ENCODE measurements around the gene HBZ. TPM values are rescaled to one million over a fixed set of nuclear protein-coding genes. Genes with fewer than 3 reads are reported as not detected.
"Not testable (repeated sequence)": the region's sequence is repeated elsewhere in the genome, so short reads cannot be mapped to it uniquely, and the experiment has no call there.

Gene HBZ
- total RNA-seq, 1 experiment from 2014 or later, result not detected

DNA sequence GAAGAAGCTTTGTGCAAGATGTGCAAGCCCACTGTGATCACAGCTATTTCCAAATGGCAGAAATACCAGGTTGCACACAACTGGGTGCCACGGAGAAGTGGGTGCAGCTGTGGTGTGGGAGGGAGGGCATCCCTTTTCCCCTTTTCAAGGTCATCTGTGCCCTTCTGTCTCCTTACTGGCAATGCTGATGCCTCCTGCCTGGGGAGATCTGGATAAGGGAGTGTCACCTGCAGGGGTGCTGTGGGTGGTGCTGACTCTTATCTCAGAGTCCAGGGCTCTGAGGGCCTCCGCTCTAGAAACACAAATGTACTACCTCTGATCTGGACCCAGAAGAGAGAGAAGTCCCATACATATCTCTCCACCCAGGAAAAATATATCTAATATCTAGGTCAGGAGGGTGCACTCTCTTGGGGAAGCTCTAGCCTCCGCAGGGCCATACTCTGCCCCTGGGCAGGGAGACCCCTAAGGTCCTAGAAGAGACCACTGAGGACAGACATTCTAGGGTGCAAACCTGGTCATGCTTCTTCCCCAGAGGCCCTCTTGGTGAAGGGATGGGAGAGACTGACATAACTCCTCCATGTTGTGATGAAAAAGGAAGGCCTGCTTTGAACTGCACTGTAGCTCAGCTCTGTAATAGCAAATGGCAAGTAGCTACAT is 32.5 kb upstream of the HBZ start:
- Histone ChIP-seq H3K9me3 (ENCODE audit: low read length) (no peaks in the 10 kb centered on the region), H3K4me2 (ENCODE audit: low read length) (no peak overlapping the region), H3K4me1 (ENCODE audit: insufficient read depth, low read length) (no peaks in the 10 kb centered on the region), H2AFZ (ENCODE audit: low read length) (no peak overlapping the region), H3K4me3 (ENCODE audit: low read length) (no peak overlapping the region), H4K20me1 (ENCODE audit: low read length) (no peaks in the 10 kb centered on the region), H3K9ac (ENCODE audit: low read length) (no peak overlapping the region), H3K27me3 (ENCODE audit: low read length) (no peaks in the 10 kb centered on the region), H3K9me2 (replicated peaks; ENCODE audit: low read length) (no peaks in the 10 kb centered on the region), H3K27ac (ENCODE audit: low read length) (no peak overlapping the region), H3K36me3 (ENCODE audit: low read depth, low read length) (0 out of 2 replicates have a peak, but pooled peaks cover 3% of the 10 kb centered on the region), H3F3A (ENCODE audit: low read length, unreplicated experiment) (no peaks in the 10 kb centered on the region), H3K79me2 (ENCODE audit: low read length) (no peaks in the 10 kb centered on the region)
- ATAC-seq (no peak), DNase-seq (no peak)
- TF ChIP-seq, protein P1, sequence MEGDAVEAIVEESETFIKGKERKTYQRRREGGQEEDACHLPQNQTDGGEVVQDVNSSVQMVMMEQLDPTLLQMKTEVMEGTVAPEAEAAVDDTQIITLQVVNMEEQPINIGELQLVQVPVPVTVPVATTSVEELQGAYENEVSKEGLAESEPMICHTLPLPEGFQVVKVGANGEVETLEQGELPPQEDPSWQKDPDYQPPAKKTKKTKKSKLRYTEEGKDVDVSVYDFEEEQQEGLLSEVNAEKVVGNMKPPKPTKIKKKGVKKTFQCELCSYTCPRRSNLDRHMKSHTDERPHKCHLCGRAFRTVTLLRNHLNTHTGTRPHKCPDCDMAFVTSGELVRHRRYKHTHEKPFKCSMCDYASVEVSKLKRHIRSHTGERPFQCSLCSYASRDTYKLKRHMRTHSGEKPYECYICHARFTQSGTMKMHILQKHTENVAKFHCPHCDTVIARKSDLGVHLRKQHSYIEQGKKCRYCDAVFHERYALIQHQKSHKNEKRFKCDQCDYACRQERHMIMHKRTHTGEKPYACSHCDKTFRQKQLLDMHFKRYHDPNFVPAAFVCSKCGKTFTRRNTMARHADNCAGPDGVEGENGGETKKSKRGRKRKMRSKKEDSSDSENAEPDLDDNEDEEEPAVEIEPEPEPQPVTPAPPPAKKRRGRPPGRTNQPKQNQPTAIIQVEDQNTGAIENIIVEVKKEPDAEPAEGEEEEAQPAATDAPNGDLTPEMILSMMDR (conservative IDR thresholded peaks at IDR 0.05; ENCODE audit: low read depth, low read length), result no peak
- no peak for TF ChIP-seq EZH2phosphoT487 (IDR thresholded peaks at IDR 0.05; ENCODE audit: borderline replicate concordance, low read length)
- TF ChIP-seq EZH2 (IDR thresholded peaks at IDR 0.05; ENCODE audit: low read length, unreplicated experiment), result no peak
- POLR2A ChIA-PET (ENCODE audit: unreplicated experiment), result no interaction called here
- intact Hi-C loops (cut with micrococcal nuclease), result no loop called here
- CTCF ChIA-PET, result no interaction called here
- no TSS peak for BruUV-seq (replicated peaks)

DNA sequence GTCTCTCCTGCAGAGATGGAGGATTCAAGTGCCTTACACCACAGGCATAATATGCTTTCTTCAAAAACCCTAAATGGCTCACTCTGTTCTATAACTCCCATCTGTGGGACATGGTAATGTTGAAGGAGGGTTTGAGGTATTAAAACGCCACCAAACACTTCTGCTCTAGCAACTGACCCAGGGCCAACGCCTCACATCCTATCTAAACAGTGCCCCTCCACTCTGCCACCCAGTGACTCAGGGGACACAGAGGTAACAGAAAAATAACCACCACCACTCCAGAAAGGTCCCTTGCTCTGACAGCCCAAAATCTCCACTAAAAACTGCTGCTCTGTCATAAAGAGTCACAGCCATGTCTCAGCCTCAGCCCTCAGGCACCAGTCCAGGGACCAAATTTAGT is 31.7 kb upstream of the HBZ start:
- Histone ChIP-seq H3K9me2 (replicated peaks; ENCODE audit: low read length) (no peaks in the 10 kb centered on the region), H3K4me3 (ENCODE audit: low read length) (no peak overlapping the region), H4K20me1 (ENCODE audit: low read length) (no peaks in the 10 kb centered on the region), H3K4me2 (ENCODE audit: low read length) (no peak overlapping the region), H3K27ac (ENCODE audit: low read length) (no peak overlapping the region), H3K27me3 (ENCODE audit: low read length) (no peaks in the 10 kb centered on the region), H3K9me3 (ENCODE audit: low read length) (no peaks in the 10 kb centered on the region), H3K79me2 (ENCODE audit: low read length) (no peaks in the 10 kb centered on the region), H3K36me3 (ENCODE audit: low read depth, low read length) (0 out of 2 replicates have a peak, but pooled peaks cover 3% of the 10 kb centered on the region), H3F3A (ENCODE audit: low read length, unreplicated experiment) (no peaks in the 10 kb centered on the region), H3K4me1 (ENCODE audit: insufficient read depth, low read length) (no peaks in the 10 kb centered on the region), H3K9ac (ENCODE audit: low read length) (no peak overlapping the region), H2AFZ (ENCODE audit: low read length) (no peak overlapping the region)
- no peak for ATAC-seq
- CTCF ChIA-PET, result no interaction called here
- no peak for DNase-seq
- POLR2A ChIA-PET (ENCODE audit: unreplicated experiment), result no interaction called here
- intact Hi-C loops (cut with micrococcal nuclease), result no loop called here
- BruUV-seq (replicated peaks), result TSS peak; percentile 12
- TF ChIP-seq, protein P1 (conservative IDR thresholded peaks at IDR 0.05; ENCODE audit: low read depth, low read length), result no peak
- TF ChIP-seq EZH2 (IDR thresholded peaks at IDR 0.05; ENCODE audit: low read length, unreplicated experiment) (no peak), EZH2phosphoT487 (IDR thresholded peaks at IDR 0.05; ENCODE audit: borderline replicate concordance, low read length) (no peak)

DNA sequence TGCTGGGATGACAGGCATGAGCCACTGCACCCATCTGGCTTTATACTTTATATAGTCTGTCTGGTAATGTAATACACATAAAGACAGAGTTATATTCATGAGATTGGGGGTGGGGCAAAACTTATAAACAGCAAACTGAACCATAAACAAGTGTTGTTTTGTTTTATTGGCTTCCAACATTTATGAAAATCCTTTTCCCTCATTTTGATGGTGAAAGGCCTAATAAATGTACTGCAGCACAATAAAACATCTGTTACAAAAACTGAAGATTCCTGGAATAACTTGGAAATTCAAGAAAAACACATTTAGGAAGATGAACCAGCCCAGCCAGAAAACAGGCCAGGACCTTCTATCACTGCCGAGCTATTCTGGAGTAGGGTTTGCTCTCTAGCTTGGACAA is 30.1 kb upstream of the HBZ start:
- Histone ChIP-seq H2AFZ (ENCODE audit: low read length) (no peak overlapping the region), H3K4me2 (ENCODE audit: low read length) (no peak overlapping the region), H3K36me3 (ENCODE audit: low read depth, low read length) (no peaks in the 10 kb centered on the region), H4K20me1 (ENCODE audit: low read length) (no peaks in the 10 kb centered on the region), H3K4me1 (ENCODE audit: insufficient read depth, low read length) (no peaks in the 10 kb centered on the region), H3K4me3 (ENCODE audit: low read length) (no peak overlapping the region), H3K9me3 (ENCODE audit: low read length) (no peaks in the 10 kb centered on the region), H3K9me2 (replicated peaks; ENCODE audit: low read length) (no peaks in the 10 kb centered on the region), H3F3A (ENCODE audit: low read length, unreplicated experiment) (no peaks in the 10 kb centered on the region), H3K27me3 (ENCODE audit: low read length) (no peaks in the 10 kb centered on the region), H3K79me2 (ENCODE audit: low read length) (no peaks in the 10 kb centered on the region), H3K27ac (ENCODE audit: low read length) (no peak overlapping the region), H3K9ac (ENCODE audit: low read length) (no peak overlapping the region)
- TF ChIP-seq, protein P1 (conservative IDR thresholded peaks at IDR 0.05; ENCODE audit: low read depth, low read length), result no peak
- TF ChIP-seq EZH2 (IDR thresholded peaks at IDR 0.05; ENCODE audit: low read length, unreplicated experiment) (no peak), EZH2phosphoT487 (IDR thresholded peaks at IDR 0.05; ENCODE audit: borderline replicate concordance, low read length) (no peak)
- CTCF ChIA-PET, result no interaction called here
- POLR2A ChIA-PET (ENCODE audit: unreplicated experiment), result no interaction called here
- BruUV-seq (replicated peaks), result no TSS peak
- intact Hi-C loops (cut with micrococcal nuclease), result no loop called here
- ATAC-seq (no peak), DNase-seq (no peak)

DNA sequence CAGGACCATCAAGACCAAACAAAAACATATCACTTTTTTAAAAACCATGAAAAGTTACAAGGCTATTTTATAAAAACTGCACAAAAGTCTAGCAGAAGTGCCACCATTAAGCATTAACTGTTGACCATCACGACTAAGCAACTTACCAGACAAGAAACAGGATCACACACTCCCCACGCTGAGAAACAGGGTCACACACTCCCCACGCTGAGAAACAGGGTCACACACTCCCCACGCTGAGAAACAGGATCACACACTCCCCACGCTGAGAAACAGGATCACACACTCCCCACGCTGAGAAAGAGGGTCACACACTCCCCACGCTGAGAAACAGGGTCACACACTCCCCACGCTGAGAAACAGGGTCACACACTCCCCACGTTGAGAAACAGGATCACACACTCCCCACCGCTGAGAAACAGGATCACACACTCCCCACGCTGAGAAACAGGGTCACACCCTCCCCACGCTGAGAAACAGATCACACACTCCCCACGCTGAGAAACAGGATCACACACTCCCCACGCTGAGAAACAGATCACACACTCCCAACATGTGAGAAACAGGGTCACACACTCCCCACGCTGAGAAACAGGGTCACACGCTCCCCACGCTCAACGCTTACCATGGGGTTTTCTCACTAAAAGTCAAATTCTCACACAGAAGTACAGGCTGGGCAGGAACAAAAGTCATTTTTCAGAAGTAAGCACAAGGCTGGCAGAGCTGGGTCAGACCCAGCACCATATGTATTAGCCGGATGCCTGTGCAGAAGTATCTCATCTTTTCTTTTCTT is 28.7 kb upstream of the HBZ start:
- ATAC-seq; H3K36me3 ChIP-seq (ENCODE audit: low read depth, low read length); BruUV-seq (replicated peaks); H4K20me1 ChIP-seq (ENCODE audit: low read length); H2AFZ ChIP-seq (ENCODE audit: low read length); DNase-seq; H3F3A ChIP-seq (ENCODE audit: low read length, unreplicated experiment); CTCF ChIA-PET; H3K27ac ChIP-seq (ENCODE audit: low read length); H3K4me1 ChIP-seq (ENCODE audit: insufficient read depth, low read length); H3K4me3 ChIP-seq (ENCODE audit: low read length); H3K9ac ChIP-seq (ENCODE audit: low read length); H3K9me3 ChIP-seq (ENCODE audit: low read length); H3K27me3 ChIP-seq (ENCODE audit: low read length); H3K4me2 ChIP-seq (ENCODE audit: low read length); POLR2A ChIA-PET (ENCODE audit: unreplicated experiment); H3K9me2 ChIP-seq (replicated peaks; ENCODE audit: low read length); intact Hi-C loops (cut with micrococcal nuclease); H3K79me2 ChIP-seq (ENCODE audit: low read length): not testable (repeated sequence)
